ENCODE measurements around the gene ARHGAP18.
A peak's percentile ranks its signal among the peaks of the same experiment; 100 is the strongest.

ARHGAP18 gene, protein sequence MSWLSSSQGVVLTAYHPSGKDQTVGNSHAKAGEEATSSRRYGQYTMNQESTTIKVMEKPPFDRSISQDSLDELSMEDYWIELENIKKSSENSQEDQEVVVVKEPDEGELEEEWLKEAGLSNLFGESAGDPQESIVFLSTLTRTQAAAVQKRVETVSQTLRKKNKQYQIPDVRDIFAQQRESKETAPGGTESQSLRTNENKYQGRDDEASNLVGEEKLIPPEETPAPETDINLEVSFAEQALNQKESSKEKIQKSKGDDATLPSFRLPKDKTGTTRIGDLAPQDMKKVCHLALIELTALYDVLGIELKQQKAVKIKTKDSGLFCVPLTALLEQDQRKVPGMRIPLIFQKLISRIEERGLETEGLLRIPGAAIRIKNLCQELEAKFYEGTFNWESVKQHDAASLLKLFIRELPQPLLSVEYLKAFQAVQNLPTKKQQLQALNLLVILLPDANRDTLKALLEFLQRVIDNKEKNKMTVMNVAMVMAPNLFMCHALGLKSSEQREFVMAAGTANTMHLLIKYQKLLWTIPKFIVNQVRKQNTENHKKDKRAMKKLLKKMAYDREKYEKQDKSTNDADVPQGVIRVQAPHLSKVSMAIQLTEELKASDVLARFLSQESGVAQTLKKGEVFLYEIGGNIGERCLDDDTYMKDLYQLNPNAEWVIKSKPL
- 9.4 to 16.0 reads per million in 2 donors for total RNA-seq

DNA sequence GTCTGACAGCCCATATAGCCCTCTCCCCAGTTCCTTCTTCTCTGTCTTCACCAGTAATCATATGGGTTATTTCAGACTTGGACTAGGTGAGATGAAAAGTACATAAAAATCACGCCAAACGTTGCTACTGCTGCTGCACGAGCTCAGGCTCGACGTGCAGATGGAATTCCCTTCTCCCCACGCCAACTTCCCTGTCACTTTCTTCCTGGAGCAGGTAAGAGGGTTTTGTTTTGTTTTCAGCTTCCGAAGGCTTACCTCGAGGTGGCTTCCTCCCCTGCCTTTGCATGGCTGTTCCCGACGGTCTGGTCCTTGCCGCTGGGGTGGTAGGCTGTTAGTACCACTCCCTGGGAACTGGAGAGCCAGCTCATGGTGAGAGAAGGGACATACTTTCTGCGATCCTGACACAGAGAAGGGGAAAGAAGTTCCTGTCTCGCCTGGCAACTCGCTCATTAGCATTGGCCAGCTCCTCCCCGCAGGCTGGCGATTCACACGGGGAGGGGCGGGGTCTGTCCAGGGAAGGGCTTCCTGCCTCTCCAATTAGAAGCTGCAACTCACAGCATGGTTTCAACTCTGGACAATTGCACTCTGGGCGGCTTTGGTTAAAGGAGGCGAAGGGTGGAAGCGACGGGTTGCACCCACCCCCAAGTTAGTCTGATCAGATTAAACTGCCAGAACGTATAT lies at the start of gene ARHGAP18:
Gene ARHGAP18 (minus strand): TSS at position 409 of the 681 bp plus-strand sequence. CDS start 41 bp downstream, at position 368.
- peak; percentile 48 to 85 (median 68) for DNase-seq

DNA sequence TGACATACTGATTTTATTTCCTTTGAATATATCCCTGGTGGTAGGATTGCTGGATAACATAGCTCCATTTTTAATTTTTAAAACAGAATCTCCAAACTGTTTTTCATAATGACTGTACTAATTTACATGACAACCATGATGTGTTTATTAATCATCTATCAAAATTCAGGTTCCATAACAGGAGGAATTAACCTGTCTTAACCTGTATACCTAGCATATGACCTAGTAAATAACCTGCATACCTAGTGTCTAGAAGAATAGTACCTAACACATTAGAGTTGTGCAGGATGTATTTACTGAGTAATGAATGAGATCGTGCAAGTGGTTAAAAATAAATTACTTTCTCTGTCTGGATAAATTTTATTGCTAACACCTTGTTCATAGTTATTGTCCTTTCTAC lies 45.8 kb upstream of the ARHGAP18 start:
- no peak for DNase-seq

DNA sequence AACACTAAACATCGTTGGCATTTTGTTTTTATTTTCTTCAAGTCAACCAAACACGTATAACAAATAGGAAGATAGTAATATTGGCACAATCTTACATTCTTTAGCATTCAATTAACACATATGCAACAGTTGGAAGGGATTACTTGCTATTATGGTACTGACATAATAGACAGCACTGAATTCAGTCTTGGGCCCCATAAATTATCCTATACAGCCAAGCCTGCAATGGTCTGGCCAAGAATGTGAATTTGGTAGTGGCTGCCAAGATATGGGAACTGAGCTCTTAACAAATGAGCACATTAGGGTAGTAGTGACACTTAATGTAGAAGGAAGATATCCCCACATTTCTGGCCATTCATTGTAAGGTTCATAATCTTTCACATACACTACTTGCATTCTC lies 44.8 kb upstream of the ARHGAP18 start:
- DNase-seq: no peak

GRCh38 chr6:129753422-129753821 lies 43.4 kb upstream of the ARHGAP18 start:
- DNase-seq: no peak

- DNase-seq: no peak
Observed at GRCh38 chr6:129751384-129751783, 41.4 kb upstream of the ARHGAP18 start.

- DNase-seq: no peak
Observed at GRCh38 chr6:129750360-129750759, 40.4 kb upstream of the ARHGAP18 start.

GRCh38 chr6:129749749-129750120 lies 39.8 kb upstream of the ARHGAP18 start:
- peak in 2 of 5 experiments; percentile 49 to 90 for DNase-seq

GRCh38 chr6:129748901-129749748 lies 39.1 kb upstream of the ARHGAP18 start:
- DNase-seq: peak in 1 of 5 experiments; percentile 43

DNA sequence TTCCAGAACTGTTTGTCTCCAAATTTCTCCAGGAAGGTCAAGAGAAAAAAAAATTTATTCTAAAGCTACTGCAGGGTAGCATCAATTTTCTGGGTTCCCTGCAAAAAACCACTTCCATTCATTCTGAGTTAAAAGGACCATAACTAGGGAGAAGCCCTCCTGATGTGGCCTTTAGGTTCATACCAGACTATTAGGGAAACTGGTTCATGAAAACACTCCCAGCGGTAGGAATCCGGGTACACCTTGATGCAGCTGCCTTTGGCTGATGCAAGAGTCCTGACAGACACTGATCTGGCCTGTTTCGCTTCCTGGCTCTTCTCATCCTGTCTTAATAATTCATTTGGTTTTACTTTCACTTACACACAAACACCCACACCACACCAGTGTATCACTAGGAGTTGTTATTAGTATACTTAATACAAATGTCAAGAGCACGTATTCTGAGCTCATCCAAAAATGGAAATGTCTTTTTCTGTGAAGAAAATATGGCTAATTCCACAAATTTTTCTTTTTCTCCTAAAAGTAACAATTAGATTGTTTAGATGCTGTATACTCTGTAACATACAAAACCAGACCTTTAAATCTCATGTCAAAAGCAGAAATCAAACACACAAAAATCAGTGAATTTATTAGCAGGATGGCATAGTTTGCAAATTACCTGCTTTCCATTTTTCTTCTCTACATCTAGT lies 38.4 kb upstream of the ARHGAP18 start:
- DNase-seq: peak in 4 of 5 experiments; percentile 15 to 91 (median 37)

GRCh38 chr6:129747588-129748112 lies 37.7 kb upstream of the ARHGAP18 start:
- DNase-seq: no peak

- no peak for DNase-seq
Observed at GRCh38 chr6:129744880-129745237, 34.9 kb upstream of the ARHGAP18 start.

GRCh38 chr6:129744201-129744879 lies 34.4 kb upstream of the ARHGAP18 start:
- DNase-seq: no peak

- peak in 1 of 5 experiments; percentile 26 for DNase-seq
Observed at GRCh38 chr6:129740013-129740412, 30.0 kb upstream of the ARHGAP18 start.

- DNase-seq: no peak
Observed at GRCh38 chr6:129736105-129736504, 26.1 kb upstream of the ARHGAP18 start.

- peak in 1 of 5 experiments; percentile 51 for DNase-seq
Observed at GRCh38 chr6:129733290-129733689, 23.3 kb upstream of the ARHGAP18 start.

DNA sequence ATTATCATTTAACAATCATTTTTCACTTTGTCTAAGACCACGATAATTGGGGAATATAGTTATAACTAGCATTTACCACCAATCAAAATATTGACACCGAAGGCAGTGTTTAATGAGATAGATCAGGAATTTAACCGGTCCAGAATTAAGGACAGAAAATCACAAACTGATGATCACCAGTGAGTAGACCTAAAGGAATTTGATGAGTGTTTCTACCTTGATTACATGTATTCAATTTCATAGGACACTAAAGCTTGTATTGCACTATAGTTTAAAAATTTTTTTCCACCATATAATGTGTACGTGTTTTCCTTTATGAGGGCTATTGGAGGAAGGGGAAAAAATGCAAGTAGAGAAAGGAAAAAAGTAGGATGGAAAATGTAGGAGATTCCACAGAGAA lies 22.6 kb upstream of the ARHGAP18 start:
- no peak for DNase-seq

GRCh38 chr6:129732034-129732433 lies 22.1 kb upstream of the ARHGAP18 start:
- DNase-seq: no peak

DNA sequence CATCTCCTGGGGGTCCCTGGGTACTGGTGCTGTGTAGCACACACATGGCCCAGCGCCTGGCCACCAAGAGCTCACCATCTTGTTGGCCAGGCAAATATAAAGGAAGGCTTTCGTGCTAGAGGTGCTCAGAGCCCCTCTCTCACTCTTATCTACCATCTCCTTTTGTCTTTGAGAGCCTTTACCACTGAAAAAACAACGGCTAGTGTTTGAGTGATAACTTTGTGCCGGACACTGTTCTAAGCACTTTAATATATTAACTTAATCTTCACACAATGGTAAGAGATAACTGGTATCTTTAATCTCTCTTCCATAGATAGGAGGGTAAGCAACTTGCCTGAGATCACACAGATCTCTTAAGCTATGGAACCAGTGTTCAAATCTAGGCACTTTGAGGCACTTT lies 21.5 kb upstream of the ARHGAP18 start:
- DNase-seq: no peak

DNA sequence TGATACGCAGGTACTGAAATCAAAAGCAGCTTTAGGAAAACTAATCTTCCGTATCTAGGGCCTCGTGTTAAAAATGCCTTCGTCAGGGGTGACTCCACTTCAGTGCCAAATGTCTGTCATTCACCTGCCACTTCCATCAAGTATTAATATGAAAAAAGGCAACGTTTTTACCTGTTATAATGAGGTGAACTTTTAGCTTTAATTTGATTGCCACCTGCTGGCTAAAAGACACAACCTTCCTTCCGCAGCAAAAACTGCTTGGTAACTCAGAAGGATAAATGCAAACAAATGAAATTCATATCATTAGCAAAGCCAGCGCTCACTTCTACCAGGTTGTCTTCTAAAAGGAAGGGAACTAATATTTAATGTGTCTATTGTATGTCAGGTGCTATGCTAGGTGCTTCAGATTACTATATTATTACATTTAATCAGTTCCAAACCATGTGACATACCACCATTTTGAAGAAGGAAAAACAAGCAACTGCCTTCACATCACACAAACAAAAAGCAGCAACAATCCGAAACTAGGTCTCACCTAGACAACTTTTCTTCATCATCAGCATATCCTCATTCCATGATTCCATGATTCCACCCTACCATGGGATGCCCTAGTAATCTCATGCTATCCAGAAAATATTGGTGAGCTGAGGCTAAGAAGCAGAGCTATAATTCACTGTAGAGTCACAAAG lies 20.6 kb upstream of the ARHGAP18 start:
- peak in 2 of 5 experiments; percentile 4 to 78 for DNase-seq

DNA sequence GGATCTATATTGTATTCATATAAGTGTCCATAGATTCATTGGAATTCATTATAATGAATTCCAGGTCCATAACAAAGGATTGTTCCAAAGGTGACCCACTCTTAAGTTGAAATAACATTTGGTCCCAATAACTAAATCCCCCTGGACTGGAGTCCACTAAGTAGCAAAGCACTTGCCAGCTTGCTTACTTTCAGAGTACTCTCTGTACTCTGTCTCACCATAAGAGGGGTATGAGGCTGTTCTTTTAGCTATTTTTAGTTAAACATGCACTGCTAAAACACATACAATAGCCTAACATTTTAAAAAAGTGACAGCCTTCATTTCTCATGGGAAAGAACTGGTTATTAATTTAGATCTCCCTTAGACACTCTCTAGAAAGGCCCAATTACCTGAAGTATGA lies 16.7 kb upstream of the ARHGAP18 start:
- no peak for DNase-seq

Measured in T-helper 2 cell (primary cell).